ENCODE data around the gene GALNT17.

GRCh38 chr7:71488308-71488707, 356.4 kb downstream of the GALNT17 start:
- TF ChIP-seq POLR2AphosphoS5 (IDR thresholded peaks at IDR 0.05; ENCODE audit: low read depth, low read length) (no peak), POLR2A (IDR thresholded peaks at IDR 0.05; ENCODE audit: low read depth, low read length) (no peak), TAF1 (IDR thresholded peaks at IDR 0.05; ENCODE audit: low read depth, low read length) (no peak)
